ENCODE data around the gene PTPDC1. TPM values are rescaled to one million over a fixed set of nuclear protein-coding genes. Genes with fewer than 3 reads are reported as not detected.

Gene PTPDC1
- total and polyA plus RNA-seq, 3 experiments from 2014 or later = 1.8 to 6.2 (median 5.7) TPM

DNA sequence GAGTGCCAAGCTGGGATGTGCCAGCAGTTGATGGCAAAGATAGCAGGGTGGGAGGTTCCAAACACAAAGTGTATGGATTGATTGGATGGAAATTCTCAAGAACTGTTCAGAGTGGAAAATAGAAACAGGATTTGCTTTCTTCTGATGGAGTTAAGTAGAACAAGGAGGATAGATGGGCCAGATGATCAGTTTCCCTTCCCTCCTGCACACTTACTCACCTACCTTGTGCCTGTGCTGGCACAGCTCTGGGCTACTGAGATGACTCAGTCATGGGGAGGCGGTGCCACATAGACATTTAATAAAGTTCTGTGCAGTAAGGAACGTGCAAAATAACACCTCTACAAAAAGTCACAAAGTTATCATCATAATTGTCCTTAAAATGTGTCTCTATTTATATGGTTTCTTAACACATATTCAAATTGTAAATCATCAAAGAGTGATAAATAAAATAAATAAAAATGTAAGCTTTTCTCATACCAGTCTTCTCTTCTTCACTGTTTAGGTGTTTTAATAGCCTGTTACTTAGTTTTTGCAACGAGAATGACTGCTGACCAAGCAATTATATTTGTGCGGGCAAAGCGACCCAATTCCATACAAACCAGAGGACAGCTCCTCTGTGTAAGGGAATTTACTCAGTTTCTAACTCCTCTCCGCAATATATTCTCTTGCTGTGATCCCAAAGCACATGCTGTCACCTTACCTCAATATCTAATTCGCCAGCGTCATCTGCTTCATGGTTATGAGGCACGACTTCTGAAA lies 12.7 kb downstream of the PTPDC1 start:
- Mint-ChIP-seq H3K9me3 (no peaks in the 10 kb centered on the region), H3K27ac (peak overlapping the region in 1 of 8 donors; percentile 60), H3K27me3 (no peaks in the 10 kb centered on the region), H3K4me3 (no peak overlapping the region), H3K36me3 (peaks cover 0 to 23% (median 8%) of the 10 kb centered on the region in 3 donors), H3K4me1 (peaks cover 0 to 2% (median 0%) of the 10 kb centered on the region in 3 donors)
- POLR2A ChIA-PET = no interaction called here
- Histone ChIP-seq H3K9me3 (ENCODE audit: low read length) (no peaks in the 10 kb centered on the region), H3K4me1 (ENCODE audit: insufficient read depth, low read length) (peaks cover 4% of the 10 kb centered on the region), H3K36me3 (ENCODE audit: insufficient read depth, low read length) (no peaks in the 10 kb centered on the region), H3K27ac (ENCODE audit: low read depth, low read length) (no peak overlapping the region), H3K4me3 (ENCODE audit: low read length) (no peak overlapping the region), H3K27me3 (ENCODE audit: insufficient read depth, low read length, poor library complexity, severe bottlenecking) (no peaks in the 10 kb centered on the region)
- CTCF ChIA-PET = no interaction called here
- DNase-seq = no peak

DNA sequence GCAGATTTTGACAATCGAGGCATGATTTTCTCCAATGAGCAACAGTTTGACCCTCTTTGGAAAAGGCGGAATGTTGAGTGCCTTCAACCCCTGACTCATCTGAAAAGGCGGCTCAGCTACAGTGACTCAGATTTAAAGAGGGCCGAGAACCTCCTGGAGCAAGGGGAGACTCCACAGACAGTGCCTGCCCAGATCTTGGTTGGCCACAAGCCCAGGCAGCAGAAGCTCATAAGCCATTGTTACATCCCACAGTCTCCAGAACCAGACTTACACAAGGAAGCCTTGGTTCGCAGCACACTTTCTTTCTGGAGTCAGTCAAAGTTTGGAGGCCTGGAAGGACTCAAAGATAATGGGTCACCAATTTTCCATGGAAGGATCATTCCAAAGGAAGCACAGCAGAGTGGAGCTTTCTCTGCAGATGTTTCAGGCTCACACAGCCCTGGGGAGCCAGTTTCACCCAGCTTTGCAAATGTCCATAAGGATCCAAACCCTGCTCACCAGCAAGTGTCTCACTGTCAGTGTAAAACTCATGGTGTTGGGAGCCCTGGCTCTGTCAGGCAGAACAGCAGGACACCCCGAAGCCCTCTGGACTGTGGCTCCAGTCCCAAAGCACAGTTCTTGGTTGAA lies 13.6 kb downstream of the PTPDC1 start:
- Mint-ChIP-seq H3K27me3 (no peaks in the 10 kb centered on the region), H3K36me3 (peaks cover 0 to 23% (median 8%) of the 10 kb centered on the region in 3 donors), H3K27ac (no peak overlapping the region), H3K4me1 (peaks cover 0 to 2% (median 0%) of the 10 kb centered on the region in 3 donors), H3K4me3 (no peak overlapping the region), H3K9me3 (no peaks in the 10 kb centered on the region)
- no peak for DNase-seq
- POLR2A ChIA-PET = no interaction called here
- Histone ChIP-seq H3K36me3 (ENCODE audit: insufficient read depth, low read length) (no peaks in the 10 kb centered on the region), H3K27ac (ENCODE audit: low read depth, low read length) (no peak overlapping the region), H3K9me3 (ENCODE audit: low read length) (no peaks in the 10 kb centered on the region), H3K4me3 (ENCODE audit: low read length) (no peak overlapping the region), H3K4me1 (ENCODE audit: insufficient read depth, low read length) (peaks cover 4% of the 10 kb centered on the region), H3K27me3 (ENCODE audit: insufficient read depth, low read length, poor library complexity, severe bottlenecking) (no peaks in the 10 kb centered on the region)
- CTCF ChIA-PET = no interaction called here

DNA sequence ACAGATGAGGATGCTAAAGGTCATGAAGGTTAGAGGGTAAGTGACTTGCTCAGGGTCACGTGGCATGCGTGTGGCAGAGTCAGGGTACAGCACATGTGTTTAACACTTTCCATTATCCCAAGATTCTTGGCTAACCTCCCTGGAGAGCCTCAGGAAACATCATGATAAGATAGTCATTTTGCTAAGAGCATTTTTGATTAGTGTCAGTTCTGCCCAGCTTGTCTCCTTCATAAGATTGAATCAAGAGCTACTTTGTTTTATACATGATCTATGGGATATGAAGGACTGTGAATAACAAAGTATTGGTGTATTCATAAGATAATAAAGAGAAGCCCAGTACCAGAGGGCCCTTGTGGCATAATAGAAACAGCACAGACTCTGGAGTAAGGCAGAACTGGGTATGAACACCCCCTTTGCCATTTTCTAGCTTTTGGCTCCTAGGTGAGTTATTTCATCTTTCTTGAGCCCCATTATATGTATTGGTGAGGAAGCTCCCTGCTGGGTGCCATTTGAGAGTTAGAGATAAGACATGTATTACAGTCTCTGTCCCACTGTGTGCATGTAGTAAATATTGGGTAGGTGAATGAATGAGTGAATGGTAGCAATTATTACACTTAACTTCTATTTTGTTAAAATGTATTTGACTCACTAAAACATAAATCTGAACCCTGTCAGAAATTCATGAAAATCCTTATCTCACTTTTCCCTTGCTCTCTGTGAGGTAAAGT lies 16.1 kb downstream of the PTPDC1 start:
- Histone ChIP-seq H3K27me3 (ENCODE audit: insufficient read depth, low read length, poor library complexity, severe bottlenecking) (no peaks in the 10 kb centered on the region), H3K9me3 (ENCODE audit: low read length) (no peaks in the 10 kb centered on the region), H3K4me1 (ENCODE audit: insufficient read depth, low read length) (peaks cover 4% of the 10 kb centered on the region), H3K27ac (ENCODE audit: low read depth, low read length) (no peak overlapping the region), H3K4me3 (ENCODE audit: low read length) (no peak overlapping the region), H3K36me3 (ENCODE audit: insufficient read depth, low read length) (no peaks in the 10 kb centered on the region)
- no peak for DNase-seq
- H3K27ac Mint-ChIP-seq = no peak overlapping the region
- no peaks in the 10 kb centered on the region for H3K27me3 Mint-ChIP-seq
- H3K36me3 Mint-ChIP-seq = peaks cover 0 to 22% (median 3%) of the 10 kb centered on the region in 3 donors
- H3K9me3 Mint-ChIP-seq = no peaks in the 10 kb centered on the region
- POLR2A ChIA-PET = no interaction called here
- H3K4me3 Mint-ChIP-seq = no peak overlapping the region
- H3K4me1 Mint-ChIP-seq = peaks cover 0 to 2% (median 0%) of the 10 kb centered on the region in 3 donors
- CTCF ChIA-PET = no interaction called here

DNA sequence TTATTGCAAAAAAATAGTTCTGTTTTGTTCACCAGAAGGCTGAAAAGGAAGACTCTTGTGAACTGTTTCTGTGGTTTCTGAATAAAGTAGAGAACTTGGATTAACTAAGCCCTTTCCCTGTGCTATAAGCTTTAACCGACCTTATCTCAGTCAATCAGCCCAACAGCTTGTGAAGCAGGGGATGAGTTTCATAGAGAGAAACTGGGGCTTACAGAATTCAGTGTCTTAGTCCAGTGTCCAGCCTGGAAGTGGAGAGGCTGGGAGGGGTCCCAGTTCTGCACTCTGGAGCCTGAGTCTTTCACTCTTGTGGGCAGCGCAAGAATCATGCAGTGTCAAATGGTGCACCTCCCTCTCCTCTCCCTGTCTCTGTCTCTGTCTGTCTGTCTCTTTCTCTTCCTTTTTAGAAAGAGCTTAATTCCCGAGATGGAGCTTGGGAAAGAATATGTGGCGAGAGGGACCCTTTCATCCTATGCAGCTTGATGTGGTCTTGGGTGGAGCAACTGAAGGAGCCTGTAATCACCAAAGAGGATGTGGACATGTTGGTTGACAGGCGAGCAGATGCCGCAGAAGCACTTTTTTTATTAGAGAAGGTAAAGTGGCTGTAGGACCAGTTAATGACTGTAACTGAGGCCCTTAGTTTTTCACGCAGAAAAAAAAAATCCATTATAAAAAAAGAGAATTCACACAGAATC lies 17.0 kb downstream of the PTPDC1 start:
- no peak for DNase-seq
- Mint-ChIP-seq H3K4me3 (no peak overlapping the region), H3K4me1 (peaks cover 0 to 2% (median 0%) of the 10 kb centered on the region in 3 donors), H3K27me3 (no peaks in the 10 kb centered on the region), H3K36me3 (peaks cover 0 to 15% (median 2%) of the 10 kb centered on the region in 3 donors), H3K27ac (no peak overlapping the region), H3K9me3 (no peaks in the 10 kb centered on the region)
- H3K27me3 ChIP-seq (ENCODE audit: insufficient read depth, low read length, poor library complexity, severe bottlenecking) = no peaks in the 10 kb centered on the region
- H3K4me3 ChIP-seq (ENCODE audit: low read length) = no peak overlapping the region
- CTCF ChIA-PET = no interaction called here
- H3K27ac ChIP-seq (ENCODE audit: low read depth, low read length) = no peak overlapping the region
- POLR2A ChIA-PET = no interaction called here
- no peaks in the 10 kb centered on the region for H3K9me3 ChIP-seq (ENCODE audit: low read length)
- H3K4me1 ChIP-seq (ENCODE audit: insufficient read depth, low read length) = peaks cover 4% of the 10 kb centered on the region
- H3K36me3 ChIP-seq (ENCODE audit: insufficient read depth, low read length) = no peaks in the 10 kb centered on the region

DNA sequence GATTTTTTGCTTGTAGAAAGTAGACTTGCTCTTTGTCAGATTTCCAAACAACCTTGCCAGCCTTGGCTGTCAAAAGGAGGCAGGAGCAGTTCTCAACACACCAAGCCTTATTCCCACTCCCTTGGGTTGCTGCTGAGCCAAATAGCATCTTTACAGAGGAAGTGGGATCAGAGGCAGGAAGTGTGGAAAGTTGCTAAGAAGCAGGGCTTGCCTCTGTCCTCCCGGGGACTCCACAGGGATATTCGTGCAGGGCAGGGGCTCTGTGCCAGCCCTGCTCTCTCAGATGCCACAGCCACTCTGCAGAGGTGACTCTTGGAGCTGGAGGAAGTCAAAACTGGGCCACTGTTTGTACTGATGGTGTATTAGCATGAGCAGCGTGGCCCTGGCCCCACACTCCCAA lies 24.3 kb downstream of the PTPDC1 start:
- H3K4me1 ChIP-seq (ENCODE audit: insufficient read depth, low read length) = no peaks in the 10 kb centered on the region
- DNase-seq = no peak
- H3K4me3 Mint-ChIP-seq = no peak overlapping the region
- H3K9me3 Mint-ChIP-seq = peaks cover 0 to 5% (median 0%) of the 10 kb centered on the region in 5 donors
- ChIA-PET POLR2A (no interaction called here), CTCF (no interaction called here)
- no peak overlapping the region for H3K4me3 ChIP-seq (ENCODE audit: low read length)
- no peaks in the 10 kb centered on the region for H3K4me1 Mint-ChIP-seq
- H3K9me3 ChIP-seq (ENCODE audit: low read length) = no peaks in the 10 kb centered on the region
- H3K27ac Mint-ChIP-seq = no peak overlapping the region
- H3K36me3 ChIP-seq (ENCODE audit: insufficient read depth, low read length) = no peaks in the 10 kb centered on the region
- no peaks in the 10 kb centered on the region for H3K27me3 Mint-ChIP-seq
- H3K36me3 Mint-ChIP-seq = peaks cover 0 to 7% (median 6%) of the 10 kb centered on the region in 3 donors
- no peak overlapping the region for H3K27ac ChIP-seq (ENCODE audit: low read depth, low read length)
- H3K27me3 ChIP-seq (ENCODE audit: insufficient read depth, low read length, poor library complexity, severe bottlenecking) = no peaks in the 10 kb centered on the region

DNA sequence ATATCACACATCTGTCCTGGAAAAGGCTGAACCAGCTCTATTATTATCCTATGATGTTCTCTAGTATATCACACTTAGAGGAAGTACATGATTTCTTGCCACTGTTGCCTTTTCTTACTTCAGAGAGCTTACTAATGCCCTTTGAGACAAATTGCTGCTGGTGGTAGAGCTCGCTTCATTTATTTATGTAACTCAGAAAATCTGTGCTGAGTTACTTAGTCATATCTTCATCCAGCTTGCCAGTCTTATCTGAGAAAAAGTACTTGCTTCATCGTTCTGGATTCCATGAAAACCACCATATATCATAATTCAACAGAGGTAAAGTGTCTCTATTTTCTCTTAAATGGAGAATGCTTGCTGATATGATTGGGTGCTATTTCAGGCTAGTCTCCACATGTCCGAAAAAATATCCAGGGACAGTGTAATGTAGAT lies 26.6 kb downstream of the PTPDC1 start:
- Histone ChIP-seq H3K27ac (ENCODE audit: low read depth, low read length) (no peak overlapping the region), H3K4me3 (ENCODE audit: low read length) (no peak overlapping the region), H3K9me3 (ENCODE audit: low read length) (no peaks in the 10 kb centered on the region), H3K4me1 (ENCODE audit: insufficient read depth, low read length) (no peaks in the 10 kb centered on the region), H3K27me3 (ENCODE audit: insufficient read depth, low read length, poor library complexity, severe bottlenecking) (no peaks in the 10 kb centered on the region), H3K36me3 (ENCODE audit: insufficient read depth, low read length) (no peaks in the 10 kb centered on the region)
- Mint-ChIP-seq H3K36me3 (peaks cover 0 to 6% (median 4%) of the 10 kb centered on the region in 3 donors), H3K27ac (no peak overlapping the region), H3K27me3 (no peaks in the 10 kb centered on the region), H3K4me1 (no peaks in the 10 kb centered on the region), H3K9me3 (peaks cover 0 to 5% (median 0%) of the 10 kb centered on the region in 5 donors), H3K4me3 (no peak overlapping the region)
- ChIA-PET POLR2A (no interaction called here), CTCF (no interaction called here)
- no peak for DNase-seq

DNA sequence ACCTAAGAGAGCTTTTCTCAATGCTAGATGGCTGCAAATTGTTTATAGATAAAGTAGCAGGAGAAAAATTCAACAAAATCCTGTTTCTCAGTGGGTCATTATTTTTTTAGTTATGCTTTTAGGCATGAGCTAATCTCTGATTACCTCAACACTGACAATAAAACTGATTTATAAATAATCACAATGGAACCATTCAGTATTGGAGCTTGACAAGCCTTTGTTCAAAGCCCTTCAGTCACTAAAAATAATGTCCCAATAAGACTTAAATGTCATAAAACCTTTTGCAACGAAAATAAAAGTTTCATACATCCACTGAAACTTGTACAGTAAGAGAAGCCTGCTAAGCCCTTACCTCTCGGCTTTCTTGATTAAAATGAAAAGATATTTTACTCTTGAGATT lies 27.2 kb downstream of the PTPDC1 start:
- Mint-ChIP-seq H3K9me3 (peaks cover 0 to 5% (median 0%) of the 10 kb centered on the region in 5 donors), H3K36me3 (peaks cover 0 to 6% (median 4%) of the 10 kb centered on the region in 3 donors), H3K27ac (no peak overlapping the region), H3K4me3 (no peak overlapping the region), H3K4me1 (no peaks in the 10 kb centered on the region), H3K27me3 (no peaks in the 10 kb centered on the region)
- H3K9me3 ChIP-seq (ENCODE audit: low read length) = no peaks in the 10 kb centered on the region
- ChIA-PET CTCF (no interaction called here), POLR2A (interaction anchor here (0.6 kb wide), 1 partner anchor 1773 kb away, joined by 8 read pairs; no protein-coding TSS in a partner anchor)
- no peaks in the 10 kb centered on the region for H3K36me3 ChIP-seq (ENCODE audit: insufficient read depth, low read length)
- H3K4me1 ChIP-seq (ENCODE audit: insufficient read depth, low read length) = no peaks in the 10 kb centered on the region
- no peaks in the 10 kb centered on the region for H3K27me3 ChIP-seq (ENCODE audit: insufficient read depth, low read length, poor library complexity, severe bottlenecking)
- H3K27ac ChIP-seq (ENCODE audit: low read depth, low read length) = no peak overlapping the region
- no peak overlapping the region for H3K4me3 ChIP-seq (ENCODE audit: low read length)
- no peak for DNase-seq

All from CD8-positive, alpha-beta memory T cell (primary cell).